Caco-2 (cell line): ENCODE measurements around the gene ASB4. TPM values are rescaled to one million over a fixed set of nuclear protein-coding genes. Genes with fewer than 3 reads are reported as not detected.

ENCODE experiments used
- BruUV-seq: library from RNA; stranded (reverse); fragments of 400-500 nt; replicated peaks from 2 replicates; lab custom pipeline; 2021; lab: Mats Ljungman, UMichigan
- CTCF ChIA-PET: fragments of 300-600 bp; sonication (Branson Sonifier 250); formaldehyde crosslinking; loops from one replicate; lab custom pipeline; 2022; ENCODE audit warnings: antibody characterized with exemption; lab: Charles Lee
- POLR2A ChIA-PET: fragments of 300-600 bp; sonication (Branson Sonifier 250); formaldehyde crosslinking; loops from one replicate; lab custom pipeline; 2022; ENCODE audit warnings: antibody characterized with exemption; lab: Charles Lee
- DNase-seq, 2 experiments: peaks; one replicate each; pipeline versions ENCODE4 v3.0.0 to v3.0.0-alpha.2; 2020 to 2022
- H3K27me3 ChIP-seq: replicated peaks from 2 replicates; pipeline ENCODE4 v1.6.0; 2011; ENCODE audit warnings: low read length; ENCODE audit not compliant: control insufficient read depth, insufficient read depth
- H3K36me3 ChIP-seq: 2 replicates; pipeline ENCODE4 v1.5.1; 2011; ENCODE audit warnings: low read length; ENCODE audit not compliant: control insufficient read depth, insufficient read depth
- H3K4me1 ChIP-seq: fragments of 250-450 bp; sonication (Bioruptor Pico); 2 replicates; pipeline ENCODE4 v1.5.1; 2020; ENCODE audit warnings: mild to moderate bottlenecking
- H3K4me3 ChIP-seq: 2 replicates; pipeline ENCODE4 v1.5.1; 2011; ENCODE audit warnings: low read depth, mild to moderate bottlenecking, control low read depth, low read length
- H3K9me3 ChIP-seq: fragments of 250-450 bp; sonication (Bioruptor Pico); 2 replicates; pipeline ENCODE4 v1.5.1; 2020; ENCODE audit warnings: mild to moderate bottlenecking, moderate library complexity
- H3K27ac Mint-ChIP-seq: one replicate; pipeline ENCODE4 v1.8.0; 2022; ENCODE audit warnings: mixed read lengths; ENCODE audit not compliant: unreplicated experiment
- H3K27me3 Mint-ChIP-seq: one replicate; pipeline ENCODE4 v1.8.0; 2022; ENCODE audit warnings: mixed read lengths; ENCODE audit not compliant: insufficient read depth, unreplicated experiment
- H3K36me3 Mint-ChIP-seq: one replicate; pipeline ENCODE4 v1.8.0; 2022; ENCODE audit warnings: mild to moderate bottlenecking, mixed read lengths; ENCODE audit not compliant: insufficient read depth, unreplicated experiment
- H3K4me1 Mint-ChIP-seq: one replicate; pipeline ENCODE4 v1.8.0; 2022; ENCODE audit warnings: low read depth, mixed read lengths; ENCODE audit not compliant: unreplicated experiment
- H3K4me3 Mint-ChIP-seq: one replicate; pipeline ENCODE4 v1.8.0; 2022; ENCODE audit warnings: mild to moderate bottlenecking, moderate library complexity, mixed read lengths; ENCODE audit not compliant: unreplicated experiment
- H3K9me3 Mint-ChIP-seq: one replicate; pipeline ENCODE4 v1.8.0; 2022; ENCODE audit warnings: mixed read lengths; ENCODE audit not compliant: unreplicated experiment
- CTCF ChIP-seq, 2 experiments: fragments of 200-600 bp in 1 of 2; IDR thresholded peaks; 1 replicate in 1 of 2; 2 replicates in 1 of 2; pipeline versions ENCODE4 v1.5.1 to v1.8.0; 2011 to 2022; ENCODE audit warnings: antibody characterized with exemption in 1 of 2, control low read depth in 1 of 2, inconsistent platforms in 1 of 2, low read depth in 1 of 2, low read length in 1 of 2, mild to moderate bottlenecking in 1 of 2, moderate library complexity in 1 of 2; ENCODE audit not compliant: insufficient read depth in 1 of 2, severe bottlenecking in 1 of 2, unreplicated experiment in 1 of 2
- intact Hi-C: fragments of 100-400 bp; cut with micrococcal nuclease; formaldehyde crosslinking; loops from one replicate; pipeline ENCODE4 v1.10.0; 2022; ENCODE audit not compliant: unreplicated experiment
- total RNA-seq: library from RNA; stranded (reverse); gene quantifications from 2 replicates; pipeline ENCODE4 v1.2.3, GENCODE V29; 2022

ASB4 gene
- total RNA-seq, 1 experiment from 2014 or later: not detected

GRCh38 chr7:95529701-95530100 lies 44.0 kb downstream of the ASB4 start:
- BruUV-seq: no TSS peak
- H3K36me3 Mint-ChIP-seq: no peaks in the 10 kb centered on the region
- no peaks in the 10 kb centered on the region for H3K4me1 Mint-ChIP-seq
- peaks cover 4% of the 10 kb centered on the region for H3K27me3 Mint-ChIP-seq
- no peak overlapping the region for H3K27ac Mint-ChIP-seq
- H3K36me3 ChIP-seq: no peaks in the 10 kb centered on the region
- ChIA-PET CTCF (interaction anchor here (0.6 to 9.7 kb wide), 4 partner anchors 15 to 161 kb away, joined by 3 to 99 read pairs (median 11); no protein-coding TSS in a partner anchor), POLR2A (no interaction called here)
- no peak for TF ChIP-seq CTCF (IDR thresholded peaks at IDR 0.05; ENCODE audit: insufficient read depth in 1 of 2, low read depth in 1 of 2, low read length in 1 of 2, severe bottlenecking in 1 of 2, unreplicated experiment in 1 of 2)
- H3K9me3 Mint-ChIP-seq: no peaks in the 10 kb centered on the region
- no peak overlapping the region for H3K4me3 ChIP-seq
- H3K4me1 ChIP-seq: no peaks in the 10 kb centered on the region
- no peak overlapping the region for H3K4me3 Mint-ChIP-seq
- no peaks in the 10 kb centered on the region for H3K27me3 ChIP-seq
- intact Hi-C loops: loop anchor here (5.0 to 10.0 kb wide), 2 partner anchors 78 to 335 kb away; no protein-coding TSS in a partner anchor
- H3K9me3 ChIP-seq: no peaks in the 10 kb centered on the region
- DNase-seq: no peak

GRCh38 chr7:95530881-95531280 lies 45.1 kb downstream of the ASB4 start:
- intact Hi-C loops: no loop called here

GRCh38 chr7:95531605-95532219 lies 46.0 kb downstream of the ASB4 start:
- Mint-ChIP-seq H3K36me3 (no peaks in the 10 kb centered on the region), H3K4me3 (no peak overlapping the region), H3K27me3 (peaks cover 4% of the 10 kb centered on the region), H3K27ac (no peak overlapping the region), H3K4me1 (no peaks in the 10 kb centered on the region), H3K9me3 (no peaks in the 10 kb centered on the region)
- no peak for TF ChIP-seq CTCF (IDR thresholded peaks at IDR 0.05; ENCODE audit: insufficient read depth in 1 of 2, low read depth in 1 of 2, low read length in 1 of 2, severe bottlenecking in 1 of 2, unreplicated experiment in 1 of 2)
- DNase-seq: no peak
- BruUV-seq: no TSS peak
- H3K9me3 ChIP-seq: no peaks in the 10 kb centered on the region
- no peaks in the 10 kb centered on the region; the same call in 1 of the 2 replicates for H3K4me1 ChIP-seq
- H3K36me3 ChIP-seq: no peaks in the 10 kb centered on the region
- H3K27me3 ChIP-seq: no peaks in the 10 kb centered on the region
- CTCF ChIA-PET: interaction anchor here (0.9 to 9.7 kb wide), 3 partner anchors 14 to 160 kb away, joined by 3 to 99 read pairs (median 3); no protein-coding TSS in a partner anchor
- POLR2A ChIA-PET: no interaction called here
- H3K4me3 ChIP-seq: no peak overlapping the region
- intact Hi-C loops: no loop called here

More at GRCh38 chr7:95530881-95531280, 45.1 kb downstream of the ASB4 start:
- peaks cover 4% of the 10 kb centered on the region for H3K27me3 Mint-ChIP-seq
- Histone ChIP-seq H3K4me1 (no peaks in the 10 kb centered on the region), H3K4me3 (no peak overlapping the region), H3K36me3 (no peaks in the 10 kb centered on the region), H3K27me3 (no peaks in the 10 kb centered on the region), H3K9me3 (no peaks in the 10 kb centered on the region)
- no TSS peak for BruUV-seq
- no peak for TF ChIP-seq CTCF (IDR thresholded peaks at IDR 0.05; ENCODE audit: insufficient read depth in 1 of 2, low read depth in 1 of 2, low read length in 1 of 2, severe bottlenecking in 1 of 2, unreplicated experiment in 1 of 2)
- no peaks in the 10 kb centered on the region for H3K36me3 Mint-ChIP-seq
- H3K4me3 Mint-ChIP-seq: no peak overlapping the region
- no peaks in the 10 kb centered on the region for H3K9me3 Mint-ChIP-seq
- no peak for DNase-seq
- ChIA-PET POLR2A (no interaction called here), CTCF (interaction anchor here (1.3 to 9.7 kb wide), 2 partner anchors 156 to 161 kb away, joined by 3 to 99 read pairs; no protein-coding TSS in a partner anchor)
- no peak overlapping the region for H3K27ac Mint-ChIP-seq
- H3K4me1 Mint-ChIP-seq: no peaks in the 10 kb centered on the region
